GM12878 (cell line): ENCODE measurements around the gene PTCD2. TPM values are rescaled to one million over a fixed set of nuclear protein-coding genes. Genes with fewer than 3 reads are reported as not detected.

Experiments used
- ATAC-seq: fragments of 200-7000 bp; cut with Tn5 transposase; 3 replicates; pipeline ENCODE4 v1.9.1; 2020; ENCODE audit warnings: mild to moderate bottlenecking, moderate library complexity
- BruUV-seq: library from RNA; stranded (reverse); fragments of 400-500 nt; replicated peaks from 2 replicates; lab custom pipeline; 2021; lab: Mats Ljungman, UMichigan
- CTCF ChIA-PET: fragments of 300-600 bp; sonication (Branson Sonifier 250); formaldehyde crosslinking; extraction: SDS; loops from one replicate; lab custom pipeline; 2021; ENCODE audit warnings: inconsistent platforms; lab: Yijun Ruan, JAX
- POLR2A ChIA-PET: fragments of 350-600 bp; formaldehyde crosslinking; extraction: SDS; loops from one replicate; lab custom pipeline; 2021; ENCODE audit warnings: inconsistent platforms; lab: Charles Lee
- RAD21 ChIA-PET: fragments of 300-600 bp; sonication (Branson Sonifier 250); formaldehyde crosslinking; loops from one replicate; lab custom pipeline; 2023; ENCODE audit warnings: antibody characterized with exemption; ENCODE audit not compliant: unreplicated experiment; lab: Charles Lee
- SMC1A ChIA-PET: fragments of 300-600 bp; sonication (Branson Sonifier 250); formaldehyde crosslinking; loops from one replicate; lab custom pipeline; 2023; ENCODE audit not compliant: unreplicated experiment, uncharacterized antibody; lab: Charles Lee
- DNase-seq: peaks from one replicate; pipeline ENCODE4 v3.0.0-alpha.2; 2011; ENCODE audit warnings: low read depth, low spot score
- FAIRE-seq: peaks from 3 replicates; lab custom pipeline; 2011; peaks lifted over from hg19 to GRCh38; lab: Jason Lieb, UNC
- H2AFZ ChIP-seq: 2 replicates; pipeline ENCODE4 v1.6.0; 2011; ENCODE audit warnings: low read depth, low read length, control low read depth; ENCODE audit not compliant: control insufficient read depth
- H3K27ac ChIP-seq: 2 replicates; pipeline ENCODE4 v1.5.1; 2011; ENCODE audit warnings: control low read depth; ENCODE audit not compliant: control insufficient read depth, insufficient read depth
- H3K27me3 ChIP-seq, 2 experiments: replicated peaks in 1 of 2; 2 replicates each; pipeline versions ENCODE4 v1.6.0 to v1.6.1; 2011; ENCODE audit warnings: low read length in 1 of 2; ENCODE audit not compliant: control insufficient read depth in 2 of 2, insufficient read depth in 2 of 2
- H3K36me3 ChIP-seq, 2 experiments: 2 replicates each; pipeline ENCODE4 v1.5.1; 2011; ENCODE audit warnings: low read length in 1 of 2; ENCODE audit not compliant: control insufficient read depth in 2 of 2, insufficient read depth in 2 of 2
- H3K4me1 ChIP-seq: 2 replicates; pipeline ENCODE4 v1.6.1; 2011; ENCODE audit warnings: mild to moderate bottlenecking, low read length, moderate library complexity, mixed read lengths; ENCODE audit not compliant: control insufficient read depth, insufficient read depth
- H3K4me2 ChIP-seq: 2 replicates; pipeline ENCODE4 v1.6.0; 2011; ENCODE audit warnings: control low read depth; ENCODE audit not compliant: control insufficient read depth, insufficient read depth
- H3K4me3 ChIP-seq: fragments of 200-600 bp; sonication (generic); 2 replicates; pipeline ENCODE4 v1.5.1; 2016
- H3K79me2 ChIP-seq: 2 replicates; pipeline ENCODE4 v1.6.0; 2011; ENCODE audit warnings: low read length; ENCODE audit not compliant: control insufficient read depth, insufficient read depth
- H3K9ac ChIP-seq: 2 replicates; pipeline ENCODE4 v1.8.0; 2011; ENCODE audit warnings: low read length, control low read depth, mixed read lengths; ENCODE audit not compliant: control insufficient read depth, insufficient read depth
- H3K9me3 ChIP-seq: replicated peaks from 3 replicates; pipeline ENCODE4 v1.5.1; 2011; ENCODE audit warnings: mild to moderate bottlenecking, low read length; ENCODE audit not compliant: control insufficient read depth, insufficient read depth
- H4K20me1 ChIP-seq: 2 replicates; pipeline ENCODE4 v1.6.0; 2011; ENCODE audit not compliant: control insufficient read depth, insufficient read depth
- BHLHE40 ChIP-seq, 2 experiments: fragments of 450-650 bp in 1 of 2; IDR thresholded peaks; 2 replicates each; pipeline ENCODE4 v1.6.1; 2011 to 2017; ENCODE audit warnings: low read depth in 2 of 2, borderline replicate concordance in 1 of 2, improper control_type of control experiment in 1 of 2, low read length in 1 of 2, mild to moderate bottlenecking in 1 of 2
- CHD2 ChIP-seq: IDR thresholded peaks from 2 replicates; pipeline ENCODE4 v1.6.1; 2011; ENCODE audit warnings: low read depth, low read length, improper control_type of control experiment, borderline replicate concordance
- CREB1 ChIP-seq: IDR thresholded peaks from 2 replicates; pipeline ENCODE4 v1.6.1; 2012; ENCODE audit warnings: low read depth, mild to moderate bottlenecking, inconsistent platforms
- MTA2 ChIP-seq: fragments of 450-650 bp; IDR thresholded peaks from 2 replicates; pipeline ENCODE4 v1.6.1; 2016; ENCODE audit warnings: low read depth, mild to moderate bottlenecking, moderate library complexity
- NFXL1 ChIP-seq: fragments of 450-650 bp; IDR thresholded peaks from 2 replicates; pipeline ENCODE4 v1.6.1; 2017; ENCODE audit warnings: antibody characterized with exemption, mild to moderate bottlenecking, borderline replicate concordance
- NRF1 ChIP-seq: conservative IDR thresholded peaks from 2 replicates; pipeline ENCODE4 v1.6.1; 2011; ENCODE audit warnings: mild to moderate bottlenecking, low read depth, low read length, improper control_type of control experiment
- RUNX3 ChIP-seq: IDR thresholded peaks from 2 replicates; pipeline ENCODE4 v1.6.1; 2012; ENCODE audit warnings: low read length, inconsistent platforms
- SMAD5 ChIP-seq: IDR thresholded peaks from 2 replicates; pipeline ENCODE4 v1.6.1; 2016; ENCODE audit warnings: antibody characterized with exemption, low read depth
- STAT3 ChIP-seq: IDR thresholded peaks from 2 replicates; pipeline ENCODE4 v1.6.1; 2011; ENCODE audit warnings: low read depth, low read length, improper control_type of control experiment
- WRNIP1 ChIP-seq: IDR thresholded peaks from 2 replicates; pipeline ENCODE4 v1.6.1; 2011; ENCODE audit warnings: low read depth, low read length, improper control_type of control experiment, borderline replicate concordance
- YBX1 ChIP-seq: fragments of 450-650 bp; IDR thresholded peaks from 2 replicates; pipeline ENCODE4 v1.6.1; 2016; ENCODE audit warnings: antibody characterized with exemption
- ZBTB40 ChIP-seq: fragments of 450-650 bp; IDR thresholded peaks from 2 replicates; pipeline ENCODE4 v1.6.1; 2016; ENCODE audit warnings: mild to moderate bottlenecking, moderate library complexity, borderline replicate concordance
- ZNF384 ChIP-seq: IDR thresholded peaks from 2 replicates; pipeline ENCODE4 v1.6.1; 2012; ENCODE audit warnings: low read depth, mild to moderate bottlenecking, low read length, improper control_type of control experiment, borderline replicate concordance
- WGBS: methylation state at CpG from one replicate; pipeline ENCODE4 v1.1.6; 2016; ENCODE audit warnings: low lambda C conversion rate; ENCODE audit not compliant: insufficient replicate concordance, insufficient coverage; ENCODE audit errors: missing lambda C conversion rate; 5-methylcytosine and 5-hydroxymethylcytosine counted together
- in situ Hi-C: fragments of 300-500 bp; cut with MboI; formaldehyde crosslinking; loops from 9 replicates; pipeline ENCODE4 v1.14.3; 2018; ENCODE audit warnings: mixed read lengths
- intact Hi-C: fragments of 100-400 bp; cut with micrococcal nuclease; formaldehyde crosslinking; loops from one replicate; pipeline ENCODE4 v1.14.2; 2022; ENCODE audit not compliant: unreplicated experiment
- polyA plus RNA-seq, 11 experiments: library from polyadenylated mRNA; depleted of rRNA in 4 of 11; unstranded in 6 of 11; stranded (reverse) in 5 of 11; fragments of >200 nt; fragmentation: Nextera tagmentation in 4 of 11; fragmentation: Illumina TruSeq in 1 of 11; extraction: Ambion mirVana in 4 of 11; extraction: Trizol in 1 of 11; gene quantifications; 1 replicate in 1 of 11; 2 replicates in 10 of 11; pipeline versions ENCODE4 v1.2.1 to v1.2.3, GENCODE V29; 2011 to 2016; ENCODE audit warnings: inconsistent platforms in 2 of 11, missing spikeins in 2 of 11, low read depth in 1 of 11
- total RNA-seq, 4 experiments: library from RNA; depleted of rRNA in 3 of 4; stranded (reverse); fragments of >200 nt in 3 of 4; fragmentation: Illumina TruSeq in 1 of 4; extraction: Trizol in 1 of 4; gene quantifications; 2 replicates each; pipeline versions ENCODE4 v1.2.1 to v1.2.3, GENCODE V29; 2013 to 2021

PTCD2 gene
- total and polyA plus RNA-seq, 10 of the 15 experiments (the other 5 are each of a cell fraction or from before 2014, with no cell fraction given): 8.7 to 15.0 (median 11.9) TPM

GRCh38 chr5:72364171-72364570 is 44.0 kb downstream of the PTCD2 start:
- Histone ChIP-seq H3K4me1 (peaks cover 7% of the 10 kb centered on the region), H4K20me1 (no peaks in the 10 kb centered on the region), H3K9me3 (no peaks in the 10 kb centered on the region), H3K4me3 (no peak overlapping the region), H2AFZ (no peak overlapping the region)
- DNase-seq (no peak), FAIRE-seq (no peak)
- SMC1A ChIA-PET: interaction anchor here (0.8 to 8.6 kb wide), 4 partner anchors 24 to 161 kb away, joined by 3 to 214 read pairs (median 4); no protein-coding TSS in a partner anchor
- in situ Hi-C loops: no loop called here
- 91% methylated on average over 1 of the region's 1 CpG for WGBS
- BruUV-seq: no TSS peak
- no peak for TF ChIP-seq ZBTB40
- TF ChIP-seq BHLHE40 (IDR thresholded peaks at IDR 0.05; ENCODE audit: borderline replicate concordance in 1 of 2, low read depth in 2 of 2, low read length in 1 of 2): no peak
- TF ChIP-seq STAT3: no peak
- no peak for TF ChIP-seq WRNIP1
- TF ChIP-seq CREB1: no peak
- no peak for TF ChIP-seq MTA2
- TF ChIP-seq ZNF384: no peak
- TF ChIP-seq RUNX3: no peak
- no peak for TF ChIP-seq NRF1
- no peak for TF ChIP-seq NFXL1
- no peak for TF ChIP-seq SMAD5
- no peak for TF ChIP-seq YBX1
- TF ChIP-seq CHD2: no peak
- TF ChIP-seq, all 136 proteins: peak for 0
- Histone ChIP-seq H3K36me3 (peaks cover 0 to 11% of the 10 kb centered on the region in 2 experiments; a peak in 1 of 4 replicates), H3K27me3 (no peaks in the 10 kb centered on the region), H3K9ac (no peak overlapping the region), H3K27ac (no peak overlapping the region), H3K4me2 (no peak overlapping the region), H3K79me2 (no peaks in the 10 kb centered on the region)
- ChIA-PET RAD21 (no interaction called here), CTCF (interaction anchor here (0.8 to 9.4 kb wide), 2 partner anchors 161 to 489 kb away, joined by 3 to 238 read pairs; no protein-coding TSS in a partner anchor), POLR2A (no interaction called here)
- no peak for ATAC-seq
- intact Hi-C loops: no loop called here
